Neural progenitor cell (in vitro differentiated cells): ENCODE data around the gene NCBP2L.

Experiments used
- CTCF ChIP-seq: fragments of 200-600 bp; sonication (generic); IDR thresholded peaks from 2 replicates; pipeline ENCODE4 v1.5.1; 2017; ENCODE audit warnings: antibody characterized with exemption, mild to moderate bottlenecking
- EZH2phosphoT487 ChIP-seq: fragments of 200-600 bp; sonication (generic); IDR thresholded peaks from 2 replicates; pipeline ENCODE4 v1.6.1; 2017; ENCODE audit warnings: antibody characterized with exemption

GRCh38 chrX:107780525-107780924 is 3.0 kb downstream of the NCBP2L start:
- TF ChIP-seq CTCF = no peak
- no peak for TF ChIP-seq EZH2phosphoT487
